ENCODE measurements around the gene PRKAB2. TPM values are rescaled to one million over a fixed set of nuclear protein-coding genes. Genes with fewer than 3 reads are reported as not detected.
"Not testable (repeated sequence)": the region's sequence is repeated elsewhere in the genome, so short reads cannot be mapped to it uniquely, and the experiment has no call there.

PRKAB2 gene
- polyA plus RNA-seq, 10 donors = 24.9 to 54.0 (median 37.2) TPM

- DNase-seq = no peak
Measured at GRCh38 chr1:147111381-147112130, 60.7 kb downstream of the PRKAB2 start.

GRCh38 chr1:147110872-147111271, 61.4 kb downstream of the PRKAB2 start:
- DNase-seq = no peak

DNA sequence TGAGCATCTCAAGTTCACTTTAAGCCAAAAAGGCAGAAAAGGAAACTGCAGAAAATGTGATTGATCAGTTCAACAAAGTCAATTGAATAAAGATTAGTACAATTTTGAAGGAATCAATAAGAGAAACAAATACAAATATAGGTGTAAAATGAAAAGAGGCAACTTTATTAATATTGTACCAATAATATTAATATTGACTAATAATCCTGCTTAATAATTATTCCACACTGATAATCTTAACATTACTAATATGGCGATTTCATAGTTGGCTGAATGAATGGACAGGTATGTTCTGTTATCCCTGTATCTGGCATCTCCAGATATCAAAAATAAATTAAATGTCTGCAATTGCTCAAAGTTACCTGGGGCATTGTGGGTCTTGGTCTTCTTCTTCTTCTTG, 61.8 kb downstream of the PRKAB2 start:
- DNase-seq = no peak

GRCh38 chr1:147109762-147110161, 62.5 kb downstream of the PRKAB2 start:
- DNase-seq = no peak

- DNase-seq = no peak
Measured at GRCh38 chr1:147109041-147109440, 63.2 kb downstream of the PRKAB2 start.

DNA sequence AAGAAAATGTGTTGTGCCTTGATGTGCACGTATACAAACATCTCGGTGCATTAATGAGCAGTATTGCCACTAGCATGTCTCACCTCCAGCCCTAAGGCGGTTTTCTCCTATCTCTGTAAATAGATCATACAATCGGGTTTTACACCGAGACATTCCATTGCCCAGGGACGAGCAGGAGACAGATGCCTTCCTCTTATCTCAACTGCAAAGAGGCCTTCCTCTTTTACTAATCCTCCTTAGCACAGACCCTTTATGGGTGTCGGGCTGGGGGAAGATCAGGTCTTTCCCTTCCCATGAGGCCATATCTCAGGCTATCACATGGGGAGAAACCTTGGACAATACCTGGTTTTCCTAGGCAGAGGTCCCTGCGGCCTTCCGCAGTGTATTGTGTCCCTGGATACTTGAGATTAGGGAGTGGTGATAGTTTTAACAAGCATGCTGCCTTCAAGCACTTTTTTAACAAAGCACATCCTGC, 65.8 kb downstream of the PRKAB2 start:
- DNase-seq = not testable (repeated sequence)

DNA sequence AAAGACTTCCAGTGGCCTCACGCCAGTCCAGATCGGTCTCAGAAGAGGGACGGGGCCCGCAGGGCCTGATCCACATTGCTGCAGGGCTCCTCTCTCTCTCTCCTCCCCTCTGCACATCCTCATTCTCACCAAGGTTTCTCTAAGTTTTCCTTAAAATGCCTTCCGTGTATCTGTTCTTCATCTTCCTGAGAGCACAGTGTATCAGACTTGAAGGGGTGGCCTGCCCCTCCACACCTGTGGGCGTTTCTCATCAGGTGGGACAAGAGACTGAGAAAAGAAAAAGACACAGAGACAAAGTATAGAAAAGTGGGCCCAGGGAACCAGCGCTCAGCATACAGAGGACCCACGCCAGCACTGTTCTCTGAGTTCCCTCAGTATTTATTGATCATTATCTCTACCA, 66.4 kb downstream of the PRKAB2 start:
- DNase-seq = no peak

Other genes with a start within 250 kb of the PRKAB2 start
- 10 to 100 TPM in 7 of 10 donors, 1 to 10 TPM in 3; 6.1 to 20.3 (median 12.1) TPM for gene NBPF12, start 234.1 kb downstream of the PRKAB2 start, polyA plus RNA-seq (ENCODE audit: insufficient read length in 10 of 10)
- 1 to 10 TPM; 1.8 to 3.2 (median 2.4) TPM for gene FMO5, start 52.9 kb upstream of the PRKAB2 start, polyA plus RNA-seq (ENCODE audit: insufficient read length in 10 of 10)
- gene CHD1L, start 70.2 kb upstream of the PRKAB2 start, polyA plus RNA-seq (ENCODE audit: insufficient read length in 10 of 10) = 10 to 100 TPM; 16.7 to 33.1 (median 22.8) TPM

All from muscle of back (tissue), 11 donors.